Stimulated activated naive CD8-positive, alpha-beta T cell treated with anti-CD3 and anti-CD28 coated beads, Interleukin-15, Interleukin-2, amounts not matched to agents 100 ng/mL and 50 ng/mL, for 24 hours (primary cell): ENCODE data around the gene PDE8B.

Source experiments
- H3K27ac Mint-ChIP-seq: one replicate; pipeline ENCODE4 v1.8.0; 2021; ENCODE audit warnings: mild to moderate bottlenecking, mixed read lengths
- H3K27me3 Mint-ChIP-seq: one replicate; pipeline ENCODE4 v1.8.0; 2021; ENCODE audit warnings: mixed read lengths
- H3K36me3 Mint-ChIP-seq: one replicate; pipeline ENCODE4 v1.8.0; 2021; ENCODE audit warnings: low read depth, mixed read lengths
- H3K4me1 Mint-ChIP-seq: one replicate; pipeline ENCODE4 v1.8.0; 2021; ENCODE audit warnings: low read depth, mixed read lengths
- H3K4me3 Mint-ChIP-seq: one replicate; pipeline ENCODE4 v1.8.0; 2021; ENCODE audit warnings: mild to moderate bottlenecking, mixed read lengths
- H3K9me3 Mint-ChIP-seq: one replicate; pipeline ENCODE4 v1.8.0; 2021; ENCODE audit warnings: mixed read lengths

Gene PDE8B

DNA sequence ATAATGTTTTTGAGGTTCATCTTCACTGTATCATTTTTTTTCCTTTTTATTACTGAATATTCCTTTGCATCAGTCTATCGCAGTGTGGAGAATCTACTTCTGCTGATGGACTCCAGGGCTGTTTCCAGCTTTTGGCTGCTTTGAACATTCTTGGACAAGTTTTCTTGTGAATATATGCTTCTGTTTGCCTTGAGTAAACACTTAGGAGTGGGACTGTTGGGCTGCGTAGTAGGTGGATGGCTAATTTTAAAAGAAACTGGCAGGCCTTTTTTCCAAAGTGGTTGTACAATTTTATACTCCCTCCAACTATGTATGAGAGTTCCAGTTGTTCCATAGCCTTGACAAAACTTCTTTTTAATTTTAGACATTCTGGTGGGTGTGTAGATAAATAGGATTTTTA is 179.3 kb downstream of the PDE8B start:
- Mint-ChIP-seq H3K27me3 (no peaks in the 10 kb centered on the region), H3K9me3 (peaks cover 4% of the 10 kb centered on the region), H3K27ac (no peak overlapping the region), H3K36me3 (no peaks in the 10 kb centered on the region), H3K4me1 (peaks cover 4% of the 10 kb centered on the region), H3K4me3 (no peak overlapping the region)

GRCh38 chr5:77390221-77390620 is 179.7 kb downstream of the PDE8B start:
- H3K36me3 Mint-ChIP-seq, result no peaks in the 10 kb centered on the region
- peaks cover 4% of the 10 kb centered on the region for H3K9me3 Mint-ChIP-seq
- H3K4me3 Mint-ChIP-seq, result no peak overlapping the region
- H3K27me3 Mint-ChIP-seq, result no peaks in the 10 kb centered on the region
- no peak overlapping the region for H3K27ac Mint-ChIP-seq
- peaks cover 4% of the 10 kb centered on the region for H3K4me1 Mint-ChIP-seq

- Mint-ChIP-seq H3K27me3 (no peaks in the 10 kb centered on the region), H3K9me3 (peaks cover 4% of the 10 kb centered on the region), H3K4me3 (no peak overlapping the region), H3K36me3 (no peaks in the 10 kb centered on the region), H3K4me1 (peaks cover 4% of the 10 kb centered on the region), H3K27ac (no peak overlapping the region)
Measured at GRCh38 chr5:77390795-77391194, 180.3 kb downstream of the PDE8B start.

DNA sequence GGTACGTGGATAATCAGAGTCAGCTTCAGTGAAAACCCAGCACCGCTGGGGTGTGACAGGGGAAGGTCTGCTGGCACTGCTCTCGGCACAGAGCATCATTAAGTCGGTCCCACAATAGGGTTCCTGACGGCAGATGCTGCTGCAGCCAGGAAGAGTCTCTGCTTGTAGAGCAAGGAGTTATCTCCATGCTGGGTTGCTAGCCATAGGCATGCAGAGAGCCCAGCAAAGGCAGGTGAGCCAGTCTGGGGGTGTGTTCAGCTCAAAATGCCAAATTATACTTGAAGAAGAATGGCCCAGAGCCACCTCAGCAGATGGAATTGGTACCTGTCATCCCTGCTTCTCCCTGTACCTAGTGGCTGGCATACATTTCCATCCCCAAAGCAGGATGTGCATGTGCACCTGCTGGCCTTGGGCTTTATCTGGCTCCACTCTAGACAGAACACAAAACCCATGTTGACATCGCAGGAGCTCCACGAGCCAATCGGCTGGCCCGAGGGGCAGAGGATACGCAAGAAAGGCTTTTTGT is 180.8 kb downstream of the PDE8B start:
- peaks cover 9% of the 10 kb centered on the region for H3K4me1 Mint-ChIP-seq
- H3K4me3 Mint-ChIP-seq, result no peak overlapping the region
- H3K27me3 Mint-ChIP-seq, result no peaks in the 10 kb centered on the region
- no peaks in the 10 kb centered on the region for H3K36me3 Mint-ChIP-seq
- peaks cover 4% of the 10 kb centered on the region for H3K9me3 Mint-ChIP-seq
- H3K27ac Mint-ChIP-seq, result no peak overlapping the region

DNA sequence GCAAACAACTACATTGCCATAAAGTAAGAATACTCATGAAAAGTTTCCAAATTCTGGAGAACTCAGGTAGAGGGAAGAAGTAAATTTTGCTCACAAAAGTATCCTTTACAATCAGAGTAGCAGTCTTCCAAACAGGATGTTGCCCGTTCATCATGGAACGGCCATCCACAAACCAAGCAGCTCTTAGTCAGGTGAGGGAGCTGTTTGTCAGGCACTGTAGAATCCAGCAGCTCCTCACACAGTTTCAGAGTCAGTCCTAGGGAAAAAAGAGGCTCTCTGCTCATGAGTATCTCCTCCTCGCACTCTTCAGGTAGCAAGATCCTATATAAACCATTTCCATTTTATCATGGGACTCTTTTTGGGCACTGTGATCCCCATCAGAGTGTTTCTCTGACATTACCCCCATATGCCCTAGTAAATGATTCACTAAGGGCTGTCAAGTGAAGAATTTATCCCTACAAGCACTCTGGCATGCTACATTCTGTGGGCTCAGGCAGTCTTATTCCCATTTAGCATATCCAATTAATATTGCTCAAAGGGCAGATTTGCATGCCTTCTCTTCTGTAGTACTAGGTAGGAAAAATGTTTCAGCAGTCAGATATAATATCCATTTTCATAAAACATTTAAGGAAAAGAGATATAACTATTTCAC is 183.7 kb downstream of the PDE8B start:
- Mint-ChIP-seq H3K4me1 (peaks cover 12% of the 10 kb centered on the region), H3K27me3 (no peaks in the 10 kb centered on the region), H3K4me3 (no peak overlapping the region), H3K27ac (no peak overlapping the region), H3K9me3 (no peaks in the 10 kb centered on the region), H3K36me3 (no peaks in the 10 kb centered on the region)

GRCh38 chr5:77396017-77396416 is 185.5 kb downstream of the PDE8B start:
- no peaks in the 10 kb centered on the region for H3K36me3 Mint-ChIP-seq
- H3K27ac Mint-ChIP-seq, result no peak overlapping the region
- peaks cover 12% of the 10 kb centered on the region for H3K4me1 Mint-ChIP-seq
- H3K4me3 Mint-ChIP-seq, result no peak overlapping the region
- H3K27me3 Mint-ChIP-seq, result no peaks in the 10 kb centered on the region
- no peaks in the 10 kb centered on the region for H3K9me3 Mint-ChIP-seq

- no peak overlapping the region for H3K4me3 Mint-ChIP-seq
Measured at GRCh38 chr5:77397686-77398292, 187.3 kb downstream of the PDE8B start.

GRCh38 chr5:77398458-77398857 is 188.0 kb downstream of the PDE8B start:
- no peaks in the 10 kb centered on the region for H3K27me3 Mint-ChIP-seq
- no peaks in the 10 kb centered on the region for H3K9me3 Mint-ChIP-seq
- peaks cover 8% of the 10 kb centered on the region for H3K4me1 Mint-ChIP-seq
- H3K27ac Mint-ChIP-seq, result no peak overlapping the region
- H3K36me3 Mint-ChIP-seq, result no peaks in the 10 kb centered on the region
- H3K4me3 Mint-ChIP-seq, result no peak overlapping the region

More at GRCh38 chr5:77397686-77398292, 187.3 kb downstream of the PDE8B start:
- H3K4me1 Mint-ChIP-seq, result peaks cover 8% of the 10 kb centered on the region
- H3K36me3 Mint-ChIP-seq, result no peaks in the 10 kb centered on the region
- no peaks in the 10 kb centered on the region for H3K9me3 Mint-ChIP-seq
- no peak overlapping the region for H3K27ac Mint-ChIP-seq
- no peaks in the 10 kb centered on the region for H3K27me3 Mint-ChIP-seq

- Mint-ChIP-seq H3K36me3 (no peaks in the 10 kb centered on the region), H3K27me3 (no peaks in the 10 kb centered on the region), H3K4me1 (peaks cover 8% of the 10 kb centered on the region), H3K9me3 (no peaks in the 10 kb centered on the region), H3K4me3 (no peak overlapping the region), H3K27ac (no peak overlapping the region)
Measured at GRCh38 chr5:77398896-77399295, 188.4 kb downstream of the PDE8B start.

GRCh38 chr5:77400645-77401044 is 190.2 kb downstream of the PDE8B start:
- no peaks in the 10 kb centered on the region for H3K9me3 Mint-ChIP-seq

GRCh38 chr5:77402796-77403195 is 192.3 kb downstream of the PDE8B start:
- Mint-ChIP-seq H3K9me3 (no peaks in the 10 kb centered on the region), H3K36me3 (no peaks in the 10 kb centered on the region), H3K27ac (no peak overlapping the region), H3K4me3 (no peak overlapping the region), H3K27me3 (peaks cover 9% of the 10 kb centered on the region), H3K4me1 (no peaks in the 10 kb centered on the region)

More at GRCh38 chr5:77400645-77401044, 190.2 kb downstream of the PDE8B start:
- Mint-ChIP-seq H3K4me3 (no peak overlapping the region), H3K27me3 (peaks cover 4% of the 10 kb centered on the region), H3K36me3 (no peaks in the 10 kb centered on the region), H3K4me1 (peaks cover 8% of the 10 kb centered on the region), H3K27ac (no peak overlapping the region)

- H3K4me3 Mint-ChIP-seq, result no peak overlapping the region
- H3K27ac Mint-ChIP-seq, result no peak overlapping the region
- H3K36me3 Mint-ChIP-seq, result no peaks in the 10 kb centered on the region
- no peaks in the 10 kb centered on the region for H3K4me1 Mint-ChIP-seq
- no peaks in the 10 kb centered on the region for H3K9me3 Mint-ChIP-seq
- peaks cover 17% of the 10 kb centered on the region for H3K27me3 Mint-ChIP-seq
Measured at GRCh38 chr5:77407152-77407551, 196.7 kb downstream of the PDE8B start.

DNA sequence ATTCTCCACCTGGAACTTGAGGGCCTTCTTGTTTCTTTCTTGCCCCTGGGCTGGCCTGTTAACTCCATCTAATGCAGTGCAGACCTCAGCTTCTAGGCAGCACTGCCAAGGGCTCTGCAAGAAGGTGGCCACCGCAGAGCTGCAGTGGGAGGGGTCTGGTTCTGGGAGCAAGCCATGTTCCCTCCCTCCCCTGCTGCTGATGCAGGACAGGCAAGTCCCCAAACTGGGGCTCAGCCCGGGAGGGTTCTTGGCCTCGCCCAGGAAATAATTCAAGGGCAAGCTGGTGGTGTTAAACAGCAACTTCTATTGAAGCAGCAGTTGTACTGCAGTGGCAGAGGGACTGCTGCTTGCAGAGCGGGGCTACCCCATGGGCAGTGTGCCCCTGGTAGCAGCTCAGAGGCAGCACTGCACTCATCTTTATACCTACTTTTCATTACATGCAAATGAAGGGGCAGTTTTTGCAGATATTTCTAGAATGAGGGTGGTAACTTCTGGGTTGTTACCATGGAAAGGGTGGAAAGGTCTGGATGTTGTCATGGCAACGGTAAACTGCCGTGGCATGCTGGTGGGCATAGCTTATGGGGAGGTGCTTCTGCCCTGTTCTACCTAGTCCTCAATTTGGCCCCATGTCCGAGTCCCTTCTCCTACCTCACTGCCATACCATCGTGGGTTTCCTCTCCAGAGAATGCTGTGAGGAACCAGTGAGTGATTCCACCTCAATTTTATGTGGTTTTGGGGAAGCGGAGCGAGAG is 199.6 kb downstream of the PDE8B start:
- Mint-ChIP-seq H3K4me1 (no peaks in the 10 kb centered on the region), H3K27me3 (peaks cover 26% of the 10 kb centered on the region), H3K36me3 (no peaks in the 10 kb centered on the region), H3K27ac (no peak overlapping the region), H3K9me3 (no peaks in the 10 kb centered on the region), H3K4me3 (no peak overlapping the region)

DNA sequence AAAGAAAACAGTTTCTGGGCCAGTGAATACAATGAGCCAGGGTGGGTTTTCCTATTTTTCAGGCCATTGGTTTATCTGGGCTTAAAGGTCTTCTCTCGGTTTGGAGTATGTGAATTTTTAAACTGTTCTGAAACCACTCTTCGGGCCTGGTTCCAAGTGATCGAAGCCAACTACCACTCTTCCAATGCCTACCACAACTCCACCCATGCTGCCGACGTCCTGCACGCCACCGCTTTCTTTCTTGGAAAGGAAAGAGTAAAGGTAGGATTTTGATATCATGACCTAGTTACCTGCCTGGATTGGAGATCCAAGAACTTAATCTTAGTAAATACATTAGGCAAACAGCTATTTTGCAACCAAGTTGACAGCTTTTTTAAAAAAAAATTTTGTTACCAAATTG is 202.6 kb downstream of the PDE8B start:
- Mint-ChIP-seq H3K27me3 (peaks cover 22% of the 10 kb centered on the region), H3K9me3 (no peaks in the 10 kb centered on the region), H3K36me3 (no peaks in the 10 kb centered on the region), H3K4me1 (no peaks in the 10 kb centered on the region), H3K4me3 (no peak overlapping the region), H3K27ac (no peak overlapping the region)

DNA sequence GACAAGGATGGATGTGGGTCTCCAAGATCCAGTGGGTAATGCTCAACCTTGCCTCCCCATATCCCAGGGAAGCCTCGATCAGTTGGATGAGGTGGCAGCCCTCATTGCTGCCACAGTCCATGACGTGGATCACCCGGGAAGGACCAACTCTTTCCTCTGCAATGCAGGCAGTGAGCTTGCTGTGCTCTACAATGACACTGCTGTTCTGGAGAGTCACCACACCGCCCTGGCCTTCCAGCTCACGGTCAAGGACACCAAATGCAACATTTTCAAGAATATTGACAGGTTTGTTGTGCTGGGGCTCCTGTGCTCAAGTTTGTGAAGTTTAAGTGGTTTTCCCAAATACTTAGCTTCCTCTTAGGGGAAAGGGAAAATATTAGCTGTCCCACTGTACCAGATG is 207.7 kb downstream of the PDE8B start:
- H3K27ac Mint-ChIP-seq, result no peak overlapping the region
- peaks cover 14% of the 10 kb centered on the region for H3K27me3 Mint-ChIP-seq
- H3K4me3 Mint-ChIP-seq, result no peak overlapping the region
- H3K9me3 Mint-ChIP-seq, result no peaks in the 10 kb centered on the region
- H3K36me3 Mint-ChIP-seq, result no peaks in the 10 kb centered on the region
- no peaks in the 10 kb centered on the region for H3K4me1 Mint-ChIP-seq
